MG63 (cell line): ENCODE measurements around the gene TMED6. TPM values are rescaled to one million over a fixed set of nuclear protein-coding genes. Genes with fewer than 3 reads are reported as not detected.

ENCODE experiments used
- DNase-seq: peaks from one replicate; pipeline ENCODE4 v3.0.0-alpha.2; 2020
- H3K27me3 ChIP-seq: fragments of 250-450 bp; sonication (Bioruptor Pico); 2 replicates; pipeline ENCODE4 v1.5.1; 2020; ENCODE audit warnings: mild to moderate bottlenecking, moderate library complexity
- H3K36me3 ChIP-seq: fragments of 250-450 bp; sonication (Bioruptor Pico); 2 replicates; pipeline ENCODE4 v1.5.1; 2020; ENCODE audit warnings: mild to moderate bottlenecking, moderate library complexity
- H3K4me3 ChIP-seq: fragments of 250-450 bp; sonication (Bioruptor Pico); 2 replicates; pipeline ENCODE4 v1.5.1; 2020; ENCODE audit warnings: mild to moderate bottlenecking, moderate library complexity
- H3K9me3 ChIP-seq: fragments of 250-450 bp; sonication (Bioruptor Pico); 2 replicates; pipeline ENCODE4 v1.5.1; 2020; ENCODE audit warnings: mild to moderate bottlenecking, moderate library complexity
- total RNA-seq: library from RNA; depleted of rRNA; stranded (reverse); fragments of >200 nt; shearing (Covaris generic); gene quantifications from 2 replicates; pipeline ENCODE4 v1.2.3, GENCODE V29; 2014; ENCODE audit warnings: low replicate concordance; rRNA removed

Gene TMED6
- total RNA-seq, 1 experiment from 2014 or later, result not detected

GRCh38 chr16:69294051-69294450, 57.5 kb downstream of the TMED6 start:
- no peaks in the 10 kb centered on the region for H3K27me3 ChIP-seq
- no peaks in the 10 kb centered on the region; the same call in 1 of the 2 replicates for H3K36me3 ChIP-seq
- H3K9me3 ChIP-seq, result no peaks in the 10 kb centered on the region
- H3K4me3 ChIP-seq, result no peak overlapping the region
- no peak for DNase-seq

DNA sequence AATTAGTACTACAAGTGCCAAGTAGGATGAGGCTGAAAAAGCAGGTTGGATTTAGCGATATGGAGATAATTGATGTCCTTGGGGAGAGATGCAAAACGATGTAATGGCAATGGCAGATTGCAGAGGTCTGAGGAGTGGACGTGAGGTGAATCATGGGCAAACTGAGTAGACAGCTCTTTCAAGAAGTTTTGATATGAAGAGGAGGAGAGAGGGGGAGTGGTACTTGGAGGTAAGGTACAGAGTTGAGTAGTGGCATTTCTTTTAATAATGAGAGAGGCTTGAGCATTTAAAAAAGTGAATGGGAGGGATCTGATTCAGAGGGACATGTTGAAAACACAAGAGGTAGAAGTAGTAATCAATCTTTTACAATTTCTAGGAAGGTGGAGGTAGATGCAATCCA, 58.2 kb downstream of the TMED6 start:
- Histone ChIP-seq H3K9me3 (no peaks in the 10 kb centered on the region), H3K27me3 (no peaks in the 10 kb centered on the region), H3K4me3 (no peak overlapping the region), H3K36me3 (peaks cover 3% of the 10 kb centered on the region)
- no peak for DNase-seq

Other genes with a start within 250 kb of the TMED6 start
- gene HAS3, start 246.1 kb downstream of the TMED6 start, total RNA-seq, result 65.0 and 71.9 TPM in 2 replicates
- gene CHTF8, start 219.2 kb downstream of the TMED6 start, total RNA-seq, result 125 and 166 TPM in 2 replicates
- 76.6 and 108 TPM in 2 replicates for gene UTP4, start 219.1 kb downstream of the TMED6 start, total RNA-seq
- gene SNTB2, start 164.6 kb downstream of the TMED6 start, total RNA-seq, result 13.1 and 33.6 TPM in 2 replicates
- gene VPS4A, start 40.4 kb downstream of the TMED6 start, total RNA-seq, result 31.3 and 34.5 TPM in 2 replicates
- gene PDF, start 21.2 kb downstream of the TMED6 start, total RNA-seq, result 9.1 and 28.5 TPM in 2 replicates
- gene COG8, start 12.2 kb downstream of the TMED6 start, total RNA-seq, result 34.1 and 51.9 TPM in 2 replicates
- 24.0 and 32.6 TPM in 2 replicates for gene NIP7, start 12.0 kb downstream of the TMED6 start, total RNA-seq
- 12.3 and 30.7 TPM in 2 replicates for gene TERF2, start 34.2 kb upstream of the TMED6 start, total RNA-seq
- gene CYB5B, start 72.8 kb upstream of the TMED6 start, total RNA-seq, result 45.2 and 48.9 TPM in 2 replicates
- gene NFAT5, start 214.2 kb upstream of the TMED6 start, total RNA-seq, result 1.2 and 18.8 TPM in 2 replicates